ENCODE results near the gene XNDC1N. TPM values are rescaled to one million over a fixed set of nuclear protein-coding genes. Genes with fewer than 3 reads are reported as not detected.

XNDC1N gene
- total and polyA plus RNA-seq, 9 of the 15 experiments (the other 6 are each of a cell fraction or from before 2014, with no cell fraction given), result 6.8 to 11.4 (median 9.7) TPM

DNA sequence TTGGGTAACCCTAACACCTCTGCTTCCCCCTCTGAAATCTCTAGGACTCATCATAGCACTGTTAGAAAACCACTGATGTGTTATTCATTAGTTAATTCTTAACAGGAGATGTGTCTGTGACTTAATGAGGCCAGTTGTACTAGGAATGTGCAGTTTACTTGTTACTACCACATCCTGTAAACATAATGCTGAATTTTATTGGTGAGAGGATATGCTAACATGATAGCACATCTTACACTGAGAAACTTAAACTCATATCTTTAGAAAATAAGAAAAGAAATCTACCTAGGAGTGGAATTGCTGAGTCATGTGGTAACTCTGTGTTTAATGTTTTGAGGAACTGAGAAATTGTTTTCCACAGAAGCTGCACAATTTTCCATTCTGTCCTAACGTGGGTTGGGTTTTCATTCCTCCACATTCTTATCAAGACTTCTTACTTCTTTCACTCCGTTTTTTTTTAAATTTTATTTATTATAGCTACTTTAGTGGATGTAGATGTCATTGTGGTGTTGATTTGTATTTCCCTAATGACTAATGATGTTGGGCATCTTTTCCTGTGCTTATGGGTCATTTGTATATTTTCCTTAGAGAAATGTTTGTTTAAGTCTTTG, 34.1 kb upstream of the XNDC1N start (continued):
- TF ChIP-seq, protein P1, sequence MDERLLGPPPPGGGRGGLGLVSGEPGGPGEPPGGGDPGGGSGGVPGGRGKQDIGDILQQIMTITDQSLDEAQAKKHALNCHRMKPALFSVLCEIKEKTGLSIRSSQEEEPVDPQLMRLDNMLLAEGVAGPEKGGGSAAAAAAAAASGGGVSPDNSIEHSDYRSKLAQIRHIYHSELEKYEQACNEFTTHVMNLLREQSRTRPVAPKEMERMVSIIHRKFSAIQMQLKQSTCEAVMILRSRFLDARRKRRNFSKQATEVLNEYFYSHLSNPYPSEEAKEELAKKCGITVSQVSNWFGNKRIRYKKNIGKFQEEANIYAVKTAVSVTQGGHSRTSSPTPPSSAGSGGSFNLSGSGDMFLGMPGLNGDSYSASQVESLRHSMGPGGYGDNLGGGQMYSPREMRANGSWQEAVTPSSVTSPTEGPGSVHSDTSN (CRISPR knock-in tag; IDR thresholded peaks at IDR 0.05; ENCODE audit: low read depth), result no peak
- TF ChIP-seq, protein P1 (tag; conservative IDR thresholded peaks at IDR 0.05; ENCODE audit: low read depth), result peak; percentile 20; the same call in 1 of the 2 replicates
- TF ChIP-seq, protein P2, sequence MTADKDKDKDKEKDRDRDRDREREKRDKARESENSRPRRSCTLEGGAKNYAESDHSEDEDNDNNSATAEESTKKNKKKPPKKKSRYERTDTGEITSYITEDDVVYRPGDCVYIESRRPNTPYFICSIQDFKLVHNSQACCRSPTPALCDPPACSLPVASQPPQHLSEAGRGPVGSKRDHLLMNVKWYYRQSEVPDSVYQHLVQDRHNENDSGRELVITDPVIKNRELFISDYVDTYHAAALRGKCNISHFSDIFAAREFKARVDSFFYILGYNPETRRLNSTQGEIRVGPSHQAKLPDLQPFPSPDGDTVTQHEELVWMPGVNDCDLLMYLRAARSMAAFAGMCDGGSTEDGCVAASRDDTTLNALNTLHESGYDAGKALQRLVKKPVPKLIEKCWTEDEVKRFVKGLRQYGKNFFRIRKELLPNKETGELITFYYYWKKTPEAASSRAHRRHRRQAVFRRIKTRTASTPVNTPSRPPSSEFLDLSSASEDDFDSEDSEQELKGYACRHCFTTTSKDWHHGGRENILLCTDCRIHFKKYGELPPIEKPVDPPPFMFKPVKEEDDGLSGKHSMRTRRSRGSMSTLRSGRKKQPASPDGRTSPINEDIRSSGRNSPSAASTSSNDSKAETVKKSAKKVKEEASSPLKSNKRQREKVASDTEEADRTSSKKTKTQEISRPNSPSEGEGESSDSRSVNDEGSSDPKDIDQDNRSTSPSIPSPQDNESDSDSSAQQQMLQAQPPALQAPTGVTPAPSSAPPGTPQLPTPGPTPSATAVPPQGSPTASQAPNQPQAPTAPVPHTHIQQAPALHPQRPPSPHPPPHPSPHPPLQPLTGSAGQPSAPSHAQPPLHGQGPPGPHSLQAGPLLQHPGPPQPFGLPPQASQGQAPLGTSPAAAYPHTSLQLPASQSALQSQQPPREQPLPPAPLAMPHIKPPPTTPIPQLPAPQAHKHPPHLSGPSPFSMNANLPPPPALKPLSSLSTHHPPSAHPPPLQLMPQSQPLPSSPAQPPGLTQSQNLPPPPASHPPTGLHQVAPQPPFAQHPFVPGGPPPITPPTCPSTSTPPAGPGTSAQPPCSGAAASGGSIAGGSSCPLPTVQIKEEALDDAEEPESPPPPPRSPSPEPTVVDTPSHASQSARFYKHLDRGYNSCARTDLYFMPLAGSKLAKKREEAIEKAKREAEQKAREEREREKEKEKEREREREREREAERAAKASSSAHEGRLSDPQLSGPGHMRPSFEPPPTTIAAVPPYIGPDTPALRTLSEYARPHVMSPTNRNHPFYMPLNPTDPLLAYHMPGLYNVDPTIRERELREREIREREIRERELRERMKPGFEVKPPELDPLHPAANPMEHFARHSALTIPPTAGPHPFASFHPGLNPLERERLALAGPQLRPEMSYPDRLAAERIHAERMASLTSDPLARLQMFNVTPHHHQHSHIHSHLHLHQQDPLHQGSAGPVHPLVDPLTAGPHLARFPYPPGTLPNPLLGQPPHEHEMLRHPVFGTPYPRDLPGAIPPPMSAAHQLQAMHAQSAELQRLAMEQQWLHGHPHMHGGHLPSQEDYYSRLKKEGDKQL (CRISPR knock-in tag; IDR thresholded peaks at IDR 0.05; ENCODE audit: borderline replicate concordance), result no peak
- TF ChIP-seq BDP1 (IDR thresholded peaks at IDR 0.05; ENCODE audit: insufficient read depth, insufficient read length) (no peak), KAT2B (IDR thresholded peaks at IDR 0.05; ENCODE audit: low read depth, low read length) (no peak), KDM5B (IDR thresholded peaks at IDR 0.05; ENCODE audit: insufficient replicate concordance, low read depth, low read length) (no peak), NFIX (CRISPR knock-in tag; IDR thresholded peaks at IDR 0.05; ENCODE audit: low read depth) (no peak), FOSL1 (tag; conservative IDR thresholded peaks at IDR 0.05) (peak; percentile 48), BACH1 (tag; IDR thresholded peaks at IDR 0.05) (peak; percentile 89), ZNF347 (CRISPR knock-in tag; IDR thresholded peaks at IDR 0.05; ENCODE audit: low read depth) (no peak), CEBPB (tag; IDR thresholded peaks at IDR 0.05) (0 out of 2 replicates have a peak, but pooled peaks have one; percentile 23), ZFP1 (CRISPR knock-in tag; IDR thresholded peaks at IDR 0.05) (no peak)
- TF ChIP-seq, protein P3, sequence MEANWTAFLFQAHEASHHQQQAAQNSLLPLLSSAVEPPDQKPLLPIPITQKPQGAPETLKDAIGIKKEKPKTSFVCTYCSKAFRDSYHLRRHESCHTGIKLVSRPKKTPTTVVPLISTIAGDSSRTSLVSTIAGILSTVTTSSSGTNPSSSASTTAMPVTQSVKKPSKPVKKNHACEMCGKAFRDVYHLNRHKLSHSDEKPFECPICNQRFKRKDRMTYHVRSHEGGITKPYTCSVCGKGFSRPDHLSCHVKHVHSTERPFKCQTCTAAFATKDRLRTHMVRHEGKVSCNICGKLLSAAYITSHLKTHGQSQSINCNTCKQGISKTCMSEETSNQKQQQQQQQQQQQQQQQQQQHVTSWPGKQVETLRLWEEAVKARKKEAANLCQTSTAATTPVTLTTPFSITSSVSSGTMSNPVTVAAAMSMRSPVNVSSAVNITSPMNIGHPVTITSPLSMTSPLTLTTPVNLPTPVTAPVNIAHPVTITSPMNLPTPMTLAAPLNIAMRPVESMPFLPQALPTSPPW (CRISPR knock-in tag; IDR thresholded peaks at IDR 0.05), result no peak
